NB4 (cell line): ENCODE results near the gene WDR5.

Source experiments
- CTCF ChIP-seq: IDR thresholded peaks from one replicate; pipeline ENCODE4 v1.5.1; 2012; ENCODE audit warnings: low read depth, low read length
- POLR2A ChIP-seq: IDR thresholded peaks from 2 replicates; pipeline ENCODE4 v1.6.1; 2011; ENCODE audit warnings: mild to moderate bottlenecking; ENCODE audit not compliant: insufficient read length; ENCODE audit errors: extremely low read depth

- TF ChIP-seq CTCF (no peak), POLR2A (no peak)
Measured at GRCh38 chr9:134158753-134159392, 23.0 kb downstream of the WDR5 start.
